Activated T-cell treated with anti-CD3 and anti-CD28 coated beads for 4 hours (primary cell): Measurements from ENCODE around the gene CFAP74.

ENCODE experiments used
- DNase-seq: peaks from one replicate; pipeline ENCODE4 v3.0.0-alpha.2; 2020

Gene CFAP74

DNA sequence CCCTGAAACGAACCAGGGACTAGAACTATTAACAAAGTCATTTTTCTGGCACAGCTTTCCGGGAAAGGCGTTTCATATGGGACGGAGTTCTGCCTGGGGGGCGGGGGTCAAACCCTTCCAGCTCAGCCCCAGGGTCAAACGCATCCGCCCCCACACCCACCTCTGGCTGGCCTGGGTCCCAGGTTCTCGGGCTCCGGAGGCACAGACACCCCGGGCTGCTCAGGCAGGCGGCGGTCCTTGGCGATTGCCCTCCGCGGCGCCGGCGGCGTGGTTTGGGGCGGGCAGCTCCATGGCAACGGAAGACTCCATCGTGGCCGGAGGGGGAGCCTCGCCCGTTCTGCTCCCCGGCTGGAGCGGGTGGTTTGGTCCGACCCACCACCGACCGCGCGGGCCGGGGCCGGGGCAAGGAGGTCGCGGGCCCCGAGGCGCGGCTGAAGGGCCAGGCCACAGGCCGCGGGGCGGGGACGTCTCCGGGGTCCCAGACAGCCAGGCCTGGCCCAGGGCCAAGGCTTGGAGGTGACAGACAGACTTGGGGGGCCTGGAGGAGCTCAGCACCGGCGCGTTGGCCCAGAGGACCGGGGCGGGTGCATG is at the start of gene CFAP74:
TSS of gene CFAP74 (minus strand) at position 246 of the 591 bp plus-strand sequence. CDS start 12,830 bp downstream, outside the sequence.
- DNase-seq = no peak

DNA sequence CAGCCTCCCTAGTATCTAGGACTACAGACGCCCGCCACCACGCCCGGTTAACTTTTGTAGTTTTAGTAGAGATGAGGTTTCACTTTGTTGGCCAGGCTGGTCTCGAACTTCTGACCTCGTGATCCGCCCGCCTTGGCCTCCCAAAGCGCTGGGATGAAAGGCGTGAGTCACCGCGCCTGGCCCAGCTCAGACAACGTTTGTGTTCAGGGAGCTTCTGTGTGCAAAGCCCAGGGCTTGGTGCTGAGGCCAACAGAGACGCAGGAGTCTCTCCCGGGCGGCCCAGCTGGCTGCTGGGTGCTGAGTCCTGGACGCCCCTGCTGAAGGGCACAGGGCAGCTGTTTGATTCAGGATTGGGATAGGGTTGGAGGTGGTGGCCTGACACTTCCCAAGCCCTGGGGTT is 49.6 kb upstream of the CFAP74 start:
- no peak for DNase-seq

- no peak for DNase-seq
Measured at GRCh38 chr1:2052756-2053155, 49.2 kb upstream of the CFAP74 start.

- no peak for DNase-seq
Measured at GRCh38 chr1:2052054-2052679, 48.6 kb upstream of the CFAP74 start.

DNA sequence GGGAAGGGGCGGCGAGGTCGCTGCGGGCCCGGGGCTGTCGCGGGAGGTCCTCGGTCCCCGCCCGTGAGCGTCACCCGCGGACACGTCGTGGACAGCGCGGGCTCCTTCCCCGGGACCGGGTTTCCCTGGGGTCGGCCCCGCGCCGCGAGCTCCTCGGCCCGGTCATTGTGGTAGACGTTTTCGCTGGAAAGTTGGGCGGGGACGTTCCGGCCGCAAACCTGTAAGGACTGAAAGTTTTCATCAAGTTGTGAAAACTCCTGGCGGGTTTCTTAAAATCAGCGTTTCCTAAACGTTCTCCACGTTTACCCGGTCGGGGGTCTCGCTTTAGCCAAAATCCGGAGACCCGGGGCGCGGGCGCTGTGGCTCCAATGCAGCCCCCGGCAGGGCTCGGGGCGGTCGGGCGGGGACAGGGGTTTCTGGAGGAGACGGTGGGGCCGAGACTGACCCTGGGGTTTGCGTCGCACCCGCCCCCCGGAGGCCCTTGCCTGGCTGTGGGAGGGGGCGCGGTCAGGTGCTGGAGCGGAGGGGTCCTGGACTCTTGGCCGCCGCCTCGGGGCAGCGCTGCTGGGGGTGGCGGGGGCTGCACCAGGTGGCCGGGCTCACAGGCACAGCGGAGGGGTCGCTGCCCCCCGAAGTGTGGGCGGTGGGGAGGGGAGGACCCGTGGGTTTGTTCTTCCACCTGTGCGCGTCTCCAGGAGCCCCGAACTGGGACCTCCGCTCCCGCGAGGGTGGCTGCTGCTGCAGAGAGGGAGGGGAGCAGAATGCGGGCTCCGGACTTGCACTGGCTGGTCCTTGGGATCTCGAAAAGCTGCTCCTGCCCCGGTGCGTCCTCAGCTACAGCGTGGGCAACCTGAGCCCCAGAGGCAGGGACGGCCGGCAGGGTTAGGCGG is 47.5 kb upstream of the CFAP74 start:
- DNase-seq = no peak

- no peak for DNase-seq
Measured at GRCh38 chr1:2050461-2050792, 46.8 kb upstream of the CFAP74 start.

DNA sequence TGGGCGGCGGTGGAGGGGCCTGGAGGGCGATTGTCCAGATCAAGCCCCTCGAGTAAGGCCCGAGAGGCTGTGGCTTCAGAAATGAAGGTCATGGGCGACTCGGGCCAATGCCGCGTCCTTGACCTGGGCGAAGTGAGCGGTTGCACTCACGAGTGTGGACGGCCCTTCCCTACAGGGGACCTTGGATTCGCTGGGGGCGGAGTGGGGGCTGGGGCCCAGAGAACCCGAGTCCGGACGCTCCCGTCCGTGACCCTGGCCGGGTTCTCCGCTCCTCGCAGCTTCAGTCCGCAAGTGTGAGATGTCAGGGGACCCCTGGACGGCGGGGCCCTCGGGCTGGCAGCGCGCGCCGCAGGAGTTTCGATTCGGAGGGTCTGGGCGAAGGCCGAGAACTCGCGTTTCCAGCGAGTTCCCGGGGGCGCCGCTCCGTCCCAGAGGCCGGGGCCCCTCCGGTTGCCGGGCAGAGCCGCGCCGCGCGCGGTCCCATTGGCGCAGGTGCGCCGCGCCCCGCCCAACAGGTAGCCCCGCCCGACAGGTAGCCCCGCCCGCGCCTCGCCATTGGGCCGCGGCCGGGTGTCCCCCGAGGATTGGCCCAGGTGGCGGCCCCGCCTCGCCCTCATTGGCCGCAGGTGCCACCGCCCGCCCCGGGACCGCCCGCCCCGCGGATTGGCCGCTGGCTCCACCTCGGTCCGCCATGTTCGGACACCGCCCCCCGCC is 46.3 kb upstream of the CFAP74 start, which contains the start of gene PRKCZ:
TSS of gene PRKCZ (plus strand) at position 694 of the 714 bp plus-strand sequence. CDS start 220 bp downstream, outside the sequence.
- peak; percentile 91 for DNase-seq

DNA sequence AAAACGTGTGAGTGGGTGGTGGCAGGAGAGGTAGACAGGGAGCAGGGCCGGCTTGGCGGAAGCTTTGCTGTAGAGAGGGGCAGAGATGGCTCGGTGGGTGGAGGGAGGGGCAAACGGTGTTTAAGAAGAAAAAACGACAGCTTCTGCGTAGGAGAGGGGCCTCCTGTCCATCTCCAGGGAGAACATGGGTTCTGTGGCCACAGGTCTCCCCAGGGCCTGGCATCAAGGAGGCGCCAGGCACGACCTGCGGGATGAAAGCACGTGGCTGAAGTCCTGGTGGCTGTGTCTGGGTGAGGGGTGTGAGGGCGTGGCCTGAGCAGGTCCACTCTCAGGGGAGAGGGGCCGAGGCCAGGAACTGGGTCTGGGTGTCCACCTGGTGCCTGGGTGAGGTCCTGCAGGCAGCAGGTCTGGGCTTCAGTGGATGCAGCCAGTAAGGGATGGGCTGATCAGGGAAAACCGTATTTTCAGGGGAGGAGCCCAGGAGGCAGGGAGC is 45.7 kb upstream of the CFAP74 start:
- no peak for DNase-seq

GRCh38 chr1:2047749-2048729 is 44.5 kb upstream of the CFAP74 start:
- DNase-seq = no peak

GRCh38 chr1:2046953-2047748 is 43.6 kb upstream of the CFAP74 start:
- no peak for DNase-seq

- peak; percentile 17 for DNase-seq
Measured at GRCh38 chr1:2046174-2046917, 42.8 kb upstream of the CFAP74 start.

GRCh38 chr1:2045468-2046173 is 42.0 kb upstream of the CFAP74 start:
- DNase-seq = no peak

- peak; percentile 77 for DNase-seq
Measured at GRCh38 chr1:2044510-2045319, 41.1 kb upstream of the CFAP74 start.

DNA sequence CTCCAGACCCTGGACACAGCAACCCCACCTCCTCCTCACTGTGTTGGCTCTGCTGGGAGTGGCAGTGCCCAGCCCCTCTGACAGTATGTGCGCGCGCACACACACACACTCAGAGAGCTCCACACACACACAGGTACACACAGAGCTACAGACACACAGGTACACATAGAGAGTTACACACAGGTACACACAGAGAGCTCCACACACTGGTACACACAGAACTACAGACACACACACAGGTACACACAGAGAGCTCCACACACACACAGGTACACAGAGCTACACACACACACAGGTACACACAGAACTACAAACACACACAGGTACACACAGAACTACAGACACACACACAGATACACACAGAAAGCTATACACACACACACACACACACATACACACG is 40.3 kb upstream of the CFAP74 start:
- DNase-seq = no peak

DNA sequence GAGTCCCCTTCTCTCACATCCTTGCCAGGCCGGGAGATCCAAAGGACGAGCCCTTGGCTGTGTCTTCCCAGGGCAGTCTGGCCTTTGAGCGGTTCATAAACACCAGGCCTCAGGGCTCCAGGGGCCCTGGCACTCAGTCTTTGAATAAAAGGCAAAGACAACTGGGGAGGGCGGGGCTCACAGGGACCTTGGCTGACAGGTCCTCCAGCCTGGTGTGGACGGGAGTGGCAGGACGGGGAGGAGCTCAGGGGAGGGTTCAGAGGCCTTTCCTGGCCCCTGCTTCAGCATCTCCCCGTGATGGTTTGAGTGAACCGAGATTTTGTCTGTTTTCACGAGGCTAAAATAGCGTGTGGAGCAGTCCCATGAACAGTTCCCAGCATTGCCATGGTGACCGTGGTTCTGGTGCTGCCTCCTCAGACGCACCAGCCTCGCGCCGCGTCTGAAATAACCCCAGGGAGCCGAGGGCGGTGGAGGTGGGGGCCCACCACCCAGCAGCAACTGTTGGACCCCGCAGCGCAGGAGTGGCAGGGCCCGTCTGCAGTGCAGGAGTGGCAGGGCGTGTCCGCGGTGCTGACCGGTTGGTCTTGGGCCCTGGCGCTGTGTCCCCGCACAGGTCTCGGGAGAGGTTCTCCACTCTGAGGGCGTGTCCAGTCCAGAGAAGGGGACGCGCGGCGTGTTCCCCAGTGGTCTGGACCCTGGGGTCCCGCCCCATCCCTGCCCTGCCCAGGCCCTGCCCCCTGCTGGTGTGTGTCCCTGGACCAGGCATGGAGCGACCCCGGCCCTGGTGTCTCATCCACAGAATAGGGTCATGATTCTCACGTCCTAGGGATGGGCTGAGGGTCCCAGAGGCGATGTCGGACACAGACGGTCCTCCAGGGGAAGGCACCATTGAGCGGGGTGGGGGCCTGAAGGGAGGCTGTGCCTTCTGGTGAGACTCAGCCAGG is 39.5 kb upstream of the CFAP74 start:
- no peak for DNase-seq

DNA sequence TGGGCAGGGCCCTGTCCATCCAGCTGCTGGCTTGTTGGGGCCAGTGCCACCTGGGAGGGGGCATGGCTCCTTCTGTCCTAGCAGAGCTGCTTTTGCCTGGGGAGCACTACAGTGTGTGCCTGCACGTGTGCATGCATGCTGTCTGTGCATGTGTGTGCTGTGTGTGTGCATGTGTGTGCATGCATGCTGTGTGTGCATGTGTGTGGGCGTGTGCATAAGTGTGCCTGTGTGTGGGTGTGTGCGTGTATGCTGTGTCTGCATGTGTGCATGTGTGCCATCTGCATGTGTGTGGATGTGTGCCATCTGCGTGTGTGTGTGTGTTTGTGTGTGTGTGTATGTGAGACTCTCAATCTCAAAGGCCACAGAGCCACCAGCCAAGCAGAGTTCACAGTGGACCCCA is 38.3 kb upstream of the CFAP74 start:
- DNase-seq = no peak

DNA sequence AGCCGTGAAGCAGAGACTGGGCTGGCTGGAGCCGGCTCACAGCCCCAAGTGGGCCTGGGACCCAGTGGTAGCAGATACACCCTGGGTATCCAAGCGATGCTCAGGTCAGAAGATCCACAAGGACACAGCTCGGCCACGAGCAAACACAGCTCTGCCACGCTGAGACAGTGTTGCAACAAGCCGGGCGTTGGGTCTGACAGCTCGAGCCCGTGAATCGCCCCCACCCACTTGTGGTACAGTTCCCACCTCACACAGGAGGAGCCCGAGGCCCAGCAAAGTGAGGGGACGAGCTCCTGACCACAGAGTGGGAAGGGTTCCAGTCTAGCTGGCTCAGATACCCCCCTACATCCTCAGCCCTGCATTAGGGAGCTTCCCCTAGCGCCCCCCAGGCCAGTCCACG is 37.7 kb upstream of the CFAP74 start:
- no peak for DNase-seq
